ENCODE measurements around the gene ANKFN1.

DNA sequence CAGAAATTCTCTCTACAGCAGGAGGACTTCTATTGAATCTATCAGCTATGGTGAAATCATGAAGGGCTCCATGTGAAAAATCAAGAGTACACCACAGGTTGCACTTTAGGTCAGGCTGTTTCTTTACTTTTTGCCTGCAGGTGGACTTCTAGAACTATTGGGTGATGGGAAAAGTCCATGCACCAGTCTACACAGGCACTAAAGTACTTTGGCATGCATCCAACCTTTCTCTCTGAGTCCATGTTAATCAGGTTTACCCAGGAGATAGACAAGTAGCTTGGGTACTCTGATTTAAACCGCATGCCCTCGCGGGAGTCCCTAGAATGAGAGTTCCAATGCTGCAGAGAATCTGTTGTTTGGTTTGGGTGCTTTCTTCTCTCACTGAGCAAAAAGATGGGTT is 9.1 kb upstream of the ANKFN1 start:
- TF ChIP-seq CTCF (IDR thresholded peaks at IDR 0.05; ENCODE audit: low read length) (no peak), EZH2 (optimal IDR thresholded peaks at IDR 0.05; ENCODE audit: low read depth, low read length) (no peak), EZH2phosphoT487 (IDR thresholded peaks at IDR 0.05; ENCODE audit: low read length) (no peak)

All from MM.1S (cell line).